Right lobe of liver (tissue), 6 donors: Measurements from ENCODE around the gene MYO1D. TPM values are rescaled to one million over a fixed set of nuclear protein-coding genes. Genes with fewer than 3 reads are reported as not detected.

Experiments
- ATAC-seq, 4 donors: fragments of 200-7000 bp; cut with Tn5 transposase; one replicate each; pipeline ENCODE4 v1.9.1; 2020; ENCODE audit warnings: mild to moderate bottlenecking in 4 of 4, moderate library complexity in 4 of 4
- DNase-seq, 3 donors: peaks; one replicate each; pipeline ENCODE4 v3.0.0-alpha.2; 2020
- H3K27ac ChIP-seq, 3 donors: fragments of 200-600 bp; one replicate each; pipeline ENCODE4 v1.8.0; 2022
- H3K27me3 ChIP-seq, 2 donors: fragments of 200-600 bp; one replicate each; pipeline ENCODE4 v1.8.0; 2022
- H3K36me3 ChIP-seq, 4 donors: fragments of 200-600 bp; sonication (generic) in 1 of 4; one replicate each; pipeline versions ENCODE4 v1.5.1 to v1.8.0; 2017 to 2022; ENCODE audit warnings: control low read depth in 1 of 4
- H3K4me1 ChIP-seq, 4 donors: fragments of 200-600 bp; sonication (generic) in 1 of 4; one replicate each; pipeline versions ENCODE4 v1.5.1 to v1.8.0; 2017 to 2022; ENCODE audit warnings: control low read depth in 1 of 4
- H3K4me3 ChIP-seq, 3 donors: fragments of 200-600 bp; one replicate each; pipeline ENCODE4 v1.8.0; 2022
- H3K9me3 ChIP-seq, 4 donors: fragments of 200-600 bp; sonication (generic) in 1 of 4; one replicate each; pipeline versions ENCODE4 v1.5.1 to v1.8.0; 2017 to 2022; ENCODE audit warnings: control low read depth in 1 of 4
- CTCF ChIP-seq, 4 donors: fragments of 200-600 bp in 3 of 4; fragments of 450-650 bp in 1 of 4; IDR thresholded peaks; one replicate each; pipeline versions ENCODE4 v1.5.1 to v1.8.0; 2016 to 2022; ENCODE audit warnings: antibody characterized with exemption in 4 of 4, mild to moderate bottlenecking in 2 of 4
- POLR2A ChIP-seq: fragments of 450-650 bp; IDR thresholded peaks from one replicate; pipeline ENCODE4 v1.6.1; 2017; ENCODE audit warnings: antibody characterized with exemption, mild to moderate bottlenecking
- WGBS: methylation state at CpG from one replicate; pipeline ENCODE4 v1.1.6; 2018; ENCODE audit warnings: low coverage, low lambda C conversion rate; ENCODE audit not compliant: insufficient coverage; ENCODE audit errors: missing lambda C conversion rate; 5-methylcytosine and 5-hydroxymethylcytosine counted together
- intact Hi-C, 2 donors: fragments of 100-400 bp; cut with DNase I; formaldehyde crosslinking; loops; one replicate each; pipeline versions ENCODE4 v1.11.2 to v1.14.1; 2022
- total RNA-seq, 6 experiments: library from RNA; depleted of rRNA in 2 of 6; stranded (reverse); fragments of >200 nt in 2 of 6; fragmentation: NEBNext Ultra II Directional in 3 of 6; extraction: Animal tissue kit (Norgen Biotek cat#: 25700) in 3 of 6; gene quantifications; one replicate each; pipeline versions ENCODE4 v1.1.0 to v1.2.4, GENCODE V29; 2016 to 2023
- donor health status: DM: no; HTN: yes; CAD: no.
- donor health status: DM: no; HTN: no; CAD: no.
- donor health status: DM: no; HTN: no; CAD: no.
- donor health status: DM: no; HTN: yes; CAD: no.
- donor health status: DM: no; HTN: yes; CAD: no.

The MYO1D gene
- total RNA-seq, 6 experiments from 2014 or later, result 17.6 to 25.7 (median 21.0) TPM

- H3K9me3 ChIP-seq, result no peaks in the 10 kb centered on the region
- no peak overlapping the region for H3K27ac ChIP-seq
- DNase-seq (no peak), ATAC-seq (no peak)
- no peak overlapping the region for H3K4me3 ChIP-seq
- no peak for TF ChIP-seq POLR2A
- no peak for TF ChIP-seq CTCF (IDR thresholded peaks at IDR 0.05)
- H3K27me3 ChIP-seq, result no peaks in the 10 kb centered on the region
- intact Hi-C loops, result no loop called here
- 89% methylated on average over 7 of the region's 7 CpGs for WGBS
- H3K36me3 ChIP-seq, result no peaks in the 10 kb centered on the region
- no peaks in the 10 kb centered on the region for H3K4me1 ChIP-seq
Measured at GRCh38 chr17:32689348-32689747, 187.6 kb downstream of the MYO1D start.

GRCh38 chr17:32688221-32688620 lies 188.7 kb downstream of the MYO1D start:
- ATAC-seq (no peak), DNase-seq (no peak)
- Histone ChIP-seq H3K36me3 (no peaks in the 10 kb centered on the region), H3K27ac (no peak overlapping the region), H3K27me3 (no peaks in the 10 kb centered on the region), H3K9me3 (no peaks in the 10 kb centered on the region), H3K4me1 (no peaks in the 10 kb centered on the region), H3K4me3 (no peak overlapping the region)
- 81% methylated on average over 4 of the region's 4 CpGs for WGBS
- TF ChIP-seq CTCF (IDR thresholded peaks at IDR 0.05), result no peak
- no peak for TF ChIP-seq POLR2A
- intact Hi-C loops, result no loop called here

- TF ChIP-seq POLR2A, result no peak
- no peak for TF ChIP-seq CTCF (IDR thresholded peaks at IDR 0.05)
- WGBS, result 98% methylated on average over 8 of the region's 16 CpGs
- H3K27me3 ChIP-seq, result no peaks in the 10 kb centered on the region
- H3K36me3 ChIP-seq, result no peaks in the 10 kb centered on the region
- intact Hi-C loops, result no loop called here
- H3K9me3 ChIP-seq, result no peaks in the 10 kb centered on the region
- DNase-seq (no peak), ATAC-seq (no peak)
- H3K4me1 ChIP-seq, result no peaks in the 10 kb centered on the region
- no peak overlapping the region for H3K4me3 ChIP-seq
- H3K27ac ChIP-seq, result no peak overlapping the region
Measured at GRCh38 chr17:32684087-32684958, 192.6 kb downstream of the MYO1D start.

GRCh38 chr17:32673964-32674363 lies 203.0 kb downstream of the MYO1D start:
- Histone ChIP-seq H3K27me3 (no peaks in the 10 kb centered on the region), H3K4me3 (no peak overlapping the region), H3K27ac (no peak overlapping the region), H3K36me3 (no peaks in the 10 kb centered on the region), H3K4me1 (no peaks in the 10 kb centered on the region), H3K9me3 (no peaks in the 10 kb centered on the region)
- intact Hi-C loops, result no loop called here
- DNase-seq (no peak), ATAC-seq (no peak)
- WGBS, result 80% methylated on average over 1 of the region's 3 CpGs
- no peak for TF ChIP-seq POLR2A
- TF ChIP-seq CTCF (IDR thresholded peaks at IDR 0.05), result no peak
